Measurements from ENCODE around the gene SPATA33.
"Not testable (repeated sequence)": the region's sequence is repeated elsewhere in the genome, so short reads cannot be mapped to it uniquely, and the experiment has no call there.

GRCh38 chr16:89667000-89667399, 9.4 kb downstream of the SPATA33 start:
- peak; percentile 11 for TF ChIP-seq CTCF (IDR thresholded peaks at IDR 0.05; ENCODE audit: poor library complexity)
- not testable (repeated sequence) for TF ChIP-seq EZH2 (IDR thresholded peaks at IDR 0.05; ENCODE audit: borderline replicate concordance); EZH2phosphoT487 (IDR thresholded peaks at IDR 0.05; ENCODE audit: low read depth, severe bottlenecking, unreplicated experiment)

Measured in hepatocyte (in vitro differentiated cells).